Effector memory CD4-positive, alpha-beta T cell (primary cell): ENCODE data around the gene SIRT4.

ENCODE experiments used
- DNase-seq, 3 donors: peaks; one replicate each; pipeline ENCODE4 v3.0.0-alpha.2; 2020
- H3K27ac ChIP-seq: 2 replicates; pipeline ENCODE4 v1.7.0; 2013; ENCODE audit warnings: mild to moderate bottlenecking, low read length, moderate library complexity; ENCODE audit not compliant: insufficient read depth, poor library complexity, severe bottlenecking
- H3K27me3 ChIP-seq: replicated peaks from 2 replicates; pipeline ENCODE4 v1.7.0; 2013; ENCODE audit warnings: mild to moderate bottlenecking, low read length; ENCODE audit not compliant: insufficient read depth, control insufficient read depth, poor library complexity, severe bottlenecking
- H3K36me3 ChIP-seq: 2 replicates; pipeline ENCODE4 v1.7.0; 2013; ENCODE audit warnings: mild to moderate bottlenecking, low read length, moderate library complexity; ENCODE audit not compliant: control insufficient read depth, insufficient read depth
- H3K4me1 ChIP-seq: 2 replicates; pipeline ENCODE4 v1.7.0; 2013; ENCODE audit warnings: low read length, mild to moderate bottlenecking; ENCODE audit not compliant: control insufficient read depth, insufficient read depth, poor library complexity, severe bottlenecking
- H3K4me3 ChIP-seq: 2 replicates; pipeline ENCODE4 v1.7.0; 2013; ENCODE audit warnings: low read length, low read depth, mild to moderate bottlenecking; ENCODE audit not compliant: insufficient read depth, poor library complexity, severe bottlenecking
- H3K9me3 ChIP-seq: 2 replicates; pipeline ENCODE4 v1.7.0; 2013; ENCODE audit warnings: mild to moderate bottlenecking, low read length, moderate library complexity; ENCODE audit not compliant: control insufficient read depth

Gene SIRT4

GRCh38 chr12:120262852-120263747 lies 39.0 kb upstream of the SIRT4 start:
- Histone ChIP-seq H3K27me3 (no peaks in the 10 kb centered on the region), H3K9me3 (no peaks in the 10 kb centered on the region), H3K4me3 (peak overlapping the region; percentile 93), H3K27ac (peak overlapping the region; percentile 87), H3K36me3 (peaks cover 10% of the 10 kb centered on the region), H3K4me1 (peaks cover 50% of the 10 kb centered on the region)
- no peak for DNase-seq

GRCh38 chr12:120263748-120264085 lies 38.4 kb upstream of the SIRT4 start:
- peaks cover 10% of the 10 kb centered on the region for H3K36me3 ChIP-seq
- H3K4me3 ChIP-seq: peak overlapping the region; percentile 93
- H3K27ac ChIP-seq: peak overlapping the region; percentile 87
- peaks cover 44% of the 10 kb centered on the region for H3K4me1 ChIP-seq
- H3K9me3 ChIP-seq: no peaks in the 10 kb centered on the region
- DNase-seq: no peak
- no peaks in the 10 kb centered on the region for H3K27me3 ChIP-seq

GRCh38 chr12:120264086-120264903 lies 37.8 kb upstream of the SIRT4 start:
- peak overlapping the region; percentile 87 for H3K27ac ChIP-seq
- H3K36me3 ChIP-seq: peaks cover 9% of the 10 kb centered on the region
- peaks cover 42% of the 10 kb centered on the region for H3K4me1 ChIP-seq
- no peak for DNase-seq
- no peaks in the 10 kb centered on the region for H3K9me3 ChIP-seq
- peak overlapping the region; percentile 93 for H3K4me3 ChIP-seq
- no peaks in the 10 kb centered on the region for H3K27me3 ChIP-seq

- H3K27ac ChIP-seq: peak overlapping the region; percentile 87
Observed at GRCh38 chr12:120264904-120265472, 37.1 kb upstream of the SIRT4 start.

GRCh38 chr12:120265473-120266179 lies 36.5 kb upstream of the SIRT4 start, which contains the start of gene PXN:
Gene PXN (minus strand): TSS chr12:120265730. CDS start chr12:120265629, 101 bp downstream.
- peak; percentile 79 to 91 (median 88) for DNase-seq
- peak within 1 kb of the TSS; percentile 93 for H3K4me3 ChIP-seq
- peak within 1 kb of the TSS; percentile 87 for H3K27ac ChIP-seq
- no peaks in the 10 kb centered on the region for H3K27me3 ChIP-seq
- H3K9me3 ChIP-seq: no peaks in the 10 kb centered on the region
- no peaks in the 10 kb centered on the region for H3K36me3 ChIP-seq
- H3K4me1 ChIP-seq: peaks cover 31% of the 10 kb centered on the region

More at GRCh38 chr12:120264904-120265472, 37.1 kb upstream of the SIRT4 start:
- Histone ChIP-seq H3K4me1 (peaks cover 35% of the 10 kb centered on the region), H3K36me3 (peaks cover 6% of the 10 kb centered on the region), H3K4me3 (peak overlapping the region; percentile 93), H3K9me3 (no peaks in the 10 kb centered on the region), H3K27me3 (no peaks in the 10 kb centered on the region)
- no peak for DNase-seq

- H3K36me3 ChIP-seq: no peaks in the 10 kb centered on the region
- no peak overlapping the region for H3K4me3 ChIP-seq
- peaks cover 30% of the 10 kb centered on the region for H3K4me1 ChIP-seq
- no peak overlapping the region for H3K27ac ChIP-seq
- H3K27me3 ChIP-seq: no peaks in the 10 kb centered on the region
- H3K9me3 ChIP-seq: no peaks in the 10 kb centered on the region
- no peak for DNase-seq
Observed at GRCh38 chr12:120266180-120266870, 35.8 kb upstream of the SIRT4 start.

GRCh38 chr12:120267736-120268135 lies 34.4 kb upstream of the SIRT4 start:
- H3K4me1 ChIP-seq: peaks cover 17% of the 10 kb centered on the region
- no peaks in the 10 kb centered on the region for H3K36me3 ChIP-seq
- no peaks in the 10 kb centered on the region for H3K9me3 ChIP-seq
- no peak for DNase-seq
- no peak overlapping the region for H3K4me3 ChIP-seq
- H3K27me3 ChIP-seq: no peaks in the 10 kb centered on the region
- no peak overlapping the region for H3K27ac ChIP-seq

- DNase-seq: no peak
- no peaks in the 10 kb centered on the region for H3K36me3 ChIP-seq
- no peaks in the 10 kb centered on the region for H3K4me1 ChIP-seq
- H3K9me3 ChIP-seq: no peaks in the 10 kb centered on the region
- no peak overlapping the region for H3K4me3 ChIP-seq
- H3K27me3 ChIP-seq: no peaks in the 10 kb centered on the region
- no peak overlapping the region for H3K27ac ChIP-seq
Observed at GRCh38 chr12:120276734-120277133, 25.4 kb upstream of the SIRT4 start.
